GM12892 (cell line): ENCODE results near the gene PLOD3.

Experiments used
- DNase-seq: peaks from one replicate; pipeline ENCODE4 v3.0.0; 2011; ENCODE audit not compliant: insufficient read length
- FAIRE-seq: peaks from 2 replicates; lab custom pipeline; 2011; peaks lifted over from hg19 to GRCh38; lab: Jason Lieb, UNC
- POLR2A ChIP-seq: IDR thresholded peaks from 2 replicates; pipeline ENCODE4 v1.6.1; 2011; ENCODE audit warnings: low read depth, low read length, control low read depth
- POLR2AphosphoS5 ChIP-seq: IDR thresholded peaks from 2 replicates; pipeline ENCODE4 v1.6.1; 2011; ENCODE audit warnings: low read depth, low read length, control low read depth
- TAF1 ChIP-seq: IDR thresholded peaks from 2 replicates; pipeline ENCODE4 v1.6.1; 2011; ENCODE audit warnings: low read depth, mild to moderate bottlenecking, control low read depth, low read length, borderline replicate concordance

PLOD3 gene

GRCh38 chr7:101170617-101171441, 46.6 kb downstream of the PLOD3 start:
- DNase-seq (no peak), FAIRE-seq (no peak)
- TF ChIP-seq TAF1 (no peak), POLR2A (no peak), POLR2AphosphoS5 (no peak)

DNA sequence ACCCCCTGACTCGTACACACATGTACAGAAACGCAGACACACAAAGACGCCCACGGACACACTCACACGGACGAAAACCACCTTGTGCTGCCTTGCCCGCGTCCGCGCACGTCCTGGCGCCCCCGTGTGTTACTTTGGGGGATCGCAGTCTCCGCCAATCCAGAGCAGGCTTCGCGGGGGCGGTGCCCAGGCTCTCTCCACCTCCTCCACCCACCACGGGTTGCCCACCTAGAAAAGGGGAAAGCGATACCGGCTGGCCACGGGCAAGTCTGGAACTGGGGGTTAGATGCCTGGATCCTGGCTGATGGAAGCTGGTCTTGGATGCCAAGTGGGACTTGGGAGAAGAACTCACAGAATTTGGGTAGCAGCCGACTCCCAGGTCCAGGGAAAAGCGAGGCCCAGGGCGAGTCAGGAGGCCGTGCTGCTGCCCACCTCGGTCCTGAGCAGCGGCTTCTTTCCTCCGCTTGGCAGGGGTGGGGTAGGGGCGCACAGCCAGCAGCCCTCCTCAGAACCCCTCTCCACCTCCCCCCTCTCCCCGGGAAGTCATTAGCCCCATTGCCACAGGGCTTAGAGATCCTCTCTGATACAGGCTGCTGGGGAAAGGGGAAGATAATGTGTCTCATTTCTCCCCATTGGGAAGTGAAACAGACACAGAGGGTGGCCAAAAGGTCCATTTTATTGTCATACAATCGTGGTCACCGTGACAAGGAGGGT, 47.4 kb downstream of the PLOD3 start:
- DNase-seq (peak; percentile 78), FAIRE-seq (peak; percentile 89)
- no peak for TF ChIP-seq POLR2A
- TF ChIP-seq TAF1: no peak
- no peak for TF ChIP-seq POLR2AphosphoS5

DNA sequence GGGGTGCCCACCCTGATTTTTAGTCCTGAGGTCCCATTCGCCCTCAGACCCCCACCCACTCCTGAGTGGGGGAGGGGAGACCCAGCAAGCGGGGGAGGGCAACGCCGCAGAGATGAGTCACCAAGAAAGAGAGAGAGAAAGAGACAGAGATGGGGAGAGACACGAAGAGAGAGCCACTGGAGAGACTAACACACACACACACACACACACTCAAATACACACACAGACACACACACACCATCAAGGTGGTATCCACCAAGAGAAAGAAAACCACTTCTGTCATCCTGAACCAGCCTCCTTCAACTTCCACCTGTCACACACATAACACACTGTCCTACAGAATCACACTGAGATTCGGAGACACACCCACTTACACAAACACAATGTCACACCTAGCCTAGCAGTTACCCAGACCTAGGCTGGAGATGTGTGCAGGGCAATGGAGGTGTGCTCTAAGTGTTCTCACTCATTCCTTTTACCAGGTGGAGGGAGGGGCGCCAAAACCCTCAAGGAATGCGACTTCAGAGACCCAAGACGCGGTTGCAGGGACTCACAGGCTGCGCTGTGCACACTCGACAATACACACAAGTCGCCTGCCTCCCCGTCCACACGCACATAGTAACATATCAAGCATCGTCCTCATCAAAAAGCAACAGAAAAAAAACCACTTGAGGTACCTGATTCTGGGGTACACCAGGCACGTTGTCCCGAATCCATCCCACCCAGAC, 48.1 kb downstream of the PLOD3 start:
- TF ChIP-seq POLR2AphosphoS5 (no peak), TAF1 (no peak), POLR2A (no peak)
- DNase-seq (no peak), FAIRE-seq (no peak)

GRCh38 chr7:101168412-101169049, 48.9 kb downstream of the PLOD3 start:
- DNase-seq (no peak), FAIRE-seq (no peak)
- TF ChIP-seq POLR2AphosphoS5 (no peak), TAF1 (no peak), POLR2A (no peak)

DNA sequence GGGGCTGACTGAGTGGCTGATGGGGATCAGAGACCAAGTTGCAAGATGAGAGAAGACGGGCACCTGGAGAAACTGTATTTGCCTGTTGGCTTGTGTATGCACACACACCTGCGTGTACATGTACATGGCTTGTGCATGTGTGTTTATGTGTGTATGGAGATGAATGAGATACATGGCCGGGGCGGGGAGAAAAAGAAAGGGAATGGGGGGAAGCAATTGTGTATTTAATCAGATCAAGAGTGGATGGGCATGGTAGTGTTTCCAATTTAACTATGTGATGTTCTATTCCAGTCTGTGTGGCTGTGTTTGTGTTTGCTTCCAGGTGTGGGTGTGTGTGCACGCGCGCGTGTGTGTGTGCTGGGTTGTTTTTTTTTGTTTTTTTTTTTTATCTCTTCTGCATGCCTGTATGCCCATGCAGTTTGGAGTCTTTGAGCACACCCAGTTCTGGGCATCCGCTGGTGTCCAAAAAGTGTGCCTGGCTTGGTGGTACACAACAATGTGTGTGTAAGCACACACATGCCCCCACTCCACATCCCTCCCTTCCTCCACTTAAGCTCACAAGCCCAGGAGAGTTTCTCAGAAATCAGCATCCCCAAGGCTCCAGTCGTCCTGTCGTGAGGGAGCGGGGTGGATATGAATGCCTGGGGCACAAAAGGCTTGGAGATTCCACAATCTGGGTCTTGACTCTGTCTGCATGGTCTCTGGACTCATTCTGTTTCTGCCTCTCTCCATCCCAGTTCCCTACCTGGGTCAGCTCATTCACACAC, 49.6 kb downstream of the PLOD3 start:
- TF ChIP-seq TAF1: no peak
- TF ChIP-seq POLR2AphosphoS5: no peak
- DNase-seq (no peak), FAIRE-seq (peak; percentile 17)

DNA sequence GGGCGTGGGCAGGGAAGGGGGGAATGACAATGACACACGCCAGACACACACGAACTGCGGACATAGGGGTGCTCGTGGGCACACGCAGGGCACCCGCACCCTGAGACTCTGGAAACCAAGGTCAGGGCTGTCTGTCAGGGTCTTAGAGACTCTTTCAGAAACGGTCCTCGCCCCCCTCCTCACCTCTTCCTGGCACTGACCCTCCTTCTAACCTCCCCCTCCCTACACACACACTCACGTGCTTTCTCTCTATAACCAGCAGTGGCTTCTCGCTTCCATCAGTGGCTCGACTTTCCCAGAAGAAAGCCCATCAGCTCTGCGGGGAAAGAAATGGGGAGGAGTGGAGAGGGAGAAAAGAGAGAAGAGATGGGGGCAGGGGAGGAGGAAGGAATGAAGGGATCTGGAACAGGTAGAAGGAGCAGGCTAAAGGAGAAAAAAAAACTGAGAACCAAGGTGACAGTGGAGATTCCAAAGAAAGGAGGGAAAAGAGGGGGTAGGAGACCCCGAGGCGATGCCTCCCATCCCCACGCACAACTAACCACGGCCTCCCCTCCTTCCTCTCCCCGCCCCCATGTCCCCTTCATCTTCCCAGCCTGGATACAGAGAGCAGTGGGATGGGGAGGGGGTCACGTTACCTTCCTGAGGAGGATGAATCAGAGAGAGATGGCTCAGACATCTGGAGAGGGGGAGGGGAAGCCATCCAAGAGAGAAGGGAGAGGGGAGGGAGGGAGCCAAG, 50.3 kb downstream of the PLOD3 start:
- TF ChIP-seq TAF1 (no peak), POLR2A (no peak)
- DNase-seq: no peak
- no peak for FAIRE-seq

DNA sequence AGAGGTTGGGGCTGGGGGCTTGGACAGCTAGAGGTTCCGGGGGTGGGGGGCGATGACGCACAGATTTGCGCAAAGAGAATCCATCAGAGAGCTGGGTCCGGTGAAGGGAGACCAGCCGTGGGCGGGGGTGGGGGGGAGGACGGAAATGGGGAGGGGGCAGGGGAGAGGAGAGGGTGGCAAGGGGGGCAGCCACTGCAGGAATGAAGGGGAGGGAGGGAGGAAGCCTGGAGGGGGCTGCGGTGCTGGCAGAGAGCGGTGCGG, 50.8 kb downstream of the PLOD3 start:
- TF ChIP-seq POLR2A: no peak
- TF ChIP-seq TAF1: no peak
- no peak for TF ChIP-seq POLR2AphosphoS5
- FAIRE-seq: no peak
- no peak for DNase-seq

DNA sequence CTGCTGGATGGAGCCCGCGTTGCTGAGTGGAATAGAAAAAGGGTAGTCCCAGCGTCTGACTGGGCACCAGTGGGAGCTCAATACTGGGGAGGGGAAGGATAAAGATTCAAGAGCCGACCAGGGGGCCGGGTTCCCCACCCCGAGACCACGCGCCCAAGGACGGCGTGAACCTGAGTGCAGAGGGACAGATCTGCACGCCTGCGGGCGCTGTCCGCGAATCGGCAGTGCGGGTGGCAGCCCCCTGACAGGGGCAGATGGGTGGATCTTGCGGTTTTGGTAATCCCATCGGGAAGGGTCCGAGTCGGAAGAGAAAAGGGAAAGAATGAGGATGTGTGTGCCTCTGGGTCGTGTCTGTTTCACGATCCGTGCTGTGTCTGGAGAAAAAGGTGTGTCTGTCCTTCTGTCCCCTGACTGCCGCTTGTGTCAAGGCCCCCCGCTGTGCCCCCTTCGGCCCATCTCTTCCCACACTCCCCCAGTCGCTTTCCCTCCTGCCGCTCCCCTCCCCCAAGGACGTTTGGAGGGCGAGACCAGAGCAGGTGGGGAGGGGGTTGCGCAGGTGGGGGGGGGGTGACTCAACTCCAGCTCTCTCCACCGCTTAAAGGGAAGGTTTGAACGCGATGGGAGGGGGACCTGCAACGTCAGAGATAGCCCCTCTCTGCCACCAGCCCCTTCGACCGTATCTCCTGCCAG, 51.3 kb downstream of the PLOD3 start:
- FAIRE-seq (no peak), DNase-seq (no peak)
- TF ChIP-seq POLR2AphosphoS5 (no peak), TAF1 (no peak), POLR2A (no peak)

GRCh38 chr7:101165075-101165957, 52.1 kb downstream of the PLOD3 start, which contains the start of gene VGF:
Gene VGF (minus strand): TSS chr7:101165569. CDS start chr7:101164843, 726 bp downstream.
- DNase-seq (peak; percentile 96), FAIRE-seq (peak; percentile 76)
- TF ChIP-seq POLR2AphosphoS5 (no peak), TAF1 (no peak), POLR2A (no peak)
